ENCODE results near the gene CRLF1.

The CRLF1 gene

GRCh38 chr19:18650468-18651041, 44.0 kb upstream of the CRLF1 start:
- DNase-seq (ENCODE audit: low read depth) = no peak
- H3K4me3 ChIP-seq (ENCODE audit: control insufficient read depth, low read depth, low read length) = peak overlapping the region; percentile 25
- TF ChIP-seq, protein P1, sequence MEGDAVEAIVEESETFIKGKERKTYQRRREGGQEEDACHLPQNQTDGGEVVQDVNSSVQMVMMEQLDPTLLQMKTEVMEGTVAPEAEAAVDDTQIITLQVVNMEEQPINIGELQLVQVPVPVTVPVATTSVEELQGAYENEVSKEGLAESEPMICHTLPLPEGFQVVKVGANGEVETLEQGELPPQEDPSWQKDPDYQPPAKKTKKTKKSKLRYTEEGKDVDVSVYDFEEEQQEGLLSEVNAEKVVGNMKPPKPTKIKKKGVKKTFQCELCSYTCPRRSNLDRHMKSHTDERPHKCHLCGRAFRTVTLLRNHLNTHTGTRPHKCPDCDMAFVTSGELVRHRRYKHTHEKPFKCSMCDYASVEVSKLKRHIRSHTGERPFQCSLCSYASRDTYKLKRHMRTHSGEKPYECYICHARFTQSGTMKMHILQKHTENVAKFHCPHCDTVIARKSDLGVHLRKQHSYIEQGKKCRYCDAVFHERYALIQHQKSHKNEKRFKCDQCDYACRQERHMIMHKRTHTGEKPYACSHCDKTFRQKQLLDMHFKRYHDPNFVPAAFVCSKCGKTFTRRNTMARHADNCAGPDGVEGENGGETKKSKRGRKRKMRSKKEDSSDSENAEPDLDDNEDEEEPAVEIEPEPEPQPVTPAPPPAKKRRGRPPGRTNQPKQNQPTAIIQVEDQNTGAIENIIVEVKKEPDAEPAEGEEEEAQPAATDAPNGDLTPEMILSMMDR (IDR thresholded peaks at IDR 0.05; ENCODE audit: control insufficient read depth, insufficient read depth, low read depth, low read length, missing control alignments) = no peak

DNA sequence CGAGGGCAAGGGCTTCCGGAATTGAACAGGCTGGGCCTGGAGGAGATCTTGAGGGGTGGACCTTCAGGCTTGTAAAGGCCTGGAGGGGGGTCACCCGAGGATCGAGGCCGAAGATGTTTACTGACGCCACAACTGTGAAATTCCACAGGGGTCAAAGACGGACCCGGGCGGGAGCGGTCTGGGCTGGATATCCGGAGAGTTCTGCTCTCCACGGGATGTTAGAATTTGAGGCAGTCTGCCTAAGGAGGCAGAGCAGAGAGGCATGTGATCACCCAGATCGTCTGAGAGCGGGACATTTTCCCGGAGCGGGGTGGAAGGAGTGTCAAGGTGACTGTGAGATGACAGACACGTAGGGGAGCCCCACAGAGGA, 43.4 kb upstream of the CRLF1 start:
- H3K4me3 ChIP-seq (ENCODE audit: control insufficient read depth, low read depth, low read length) = no peak overlapping the region; the same call in 1 of the 2 replicates
- DNase-seq (ENCODE audit: low read depth) = no peak
- TF ChIP-seq, protein P1 (IDR thresholded peaks at IDR 0.05; ENCODE audit: control insufficient read depth, insufficient read depth, low read depth, low read length, missing control alignments) = no peak

DNA sequence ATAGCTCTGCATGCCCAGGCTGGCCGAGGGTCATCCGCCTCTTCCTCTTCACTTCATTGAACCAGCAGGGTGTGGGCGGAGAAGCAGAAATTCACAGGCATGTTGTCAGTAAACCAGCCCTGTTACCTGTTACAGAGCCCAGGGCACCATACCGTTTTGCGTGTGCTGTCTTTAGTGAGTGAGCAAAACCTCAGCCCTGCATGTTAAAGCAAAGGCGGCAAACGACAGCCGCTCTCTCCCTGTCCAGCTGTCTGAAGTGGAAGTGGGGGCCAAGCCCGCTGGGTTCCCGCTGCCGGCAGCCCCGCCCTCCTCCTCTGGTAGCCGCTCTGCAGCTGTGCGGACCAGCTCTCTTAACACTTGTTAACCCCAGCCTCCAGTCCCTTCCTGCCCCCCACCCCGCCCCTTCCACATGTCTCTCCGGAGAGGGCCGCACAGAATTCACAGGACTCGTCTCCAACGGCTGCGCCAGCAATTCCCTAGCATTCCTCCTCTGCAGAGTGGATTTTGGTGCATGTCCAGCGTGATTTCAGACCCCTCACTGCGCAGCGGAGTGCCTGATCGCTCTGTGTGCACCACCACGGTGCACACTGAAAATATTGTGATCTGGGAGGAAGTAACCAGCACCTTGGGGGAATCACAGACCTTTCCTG, 42.9 kb upstream of the CRLF1 start:
- TF ChIP-seq, protein P1 (IDR thresholded peaks at IDR 0.05; ENCODE audit: control insufficient read depth, insufficient read depth, low read depth, low read length, missing control alignments) = no peak
- H3K4me3 ChIP-seq (ENCODE audit: control insufficient read depth, low read depth, low read length) = no peak overlapping the region
- DNase-seq (ENCODE audit: low read depth) = no peak

- TF ChIP-seq, protein P1 (IDR thresholded peaks at IDR 0.05; ENCODE audit: control insufficient read depth, insufficient read depth, low read depth, low read length, missing control alignments) = no peak
- no peak for DNase-seq (ENCODE audit: low read depth)
- no peak overlapping the region for H3K4me3 ChIP-seq (ENCODE audit: control insufficient read depth, low read depth, low read length)
Observed at GRCh38 chr19:18648973-18649315, 42.3 kb upstream of the CRLF1 start.

GRCh38 chr19:18647807-18648206, 41.2 kb upstream of the CRLF1 start:
- DNase-seq (ENCODE audit: low read depth) = no peak
- TF ChIP-seq, protein P1 (IDR thresholded peaks at IDR 0.05; ENCODE audit: control insufficient read depth, insufficient read depth, low read depth, low read length, missing control alignments) = no peak
- H3K4me3 ChIP-seq (ENCODE audit: control insufficient read depth, low read depth, low read length) = no peak overlapping the region

- TF ChIP-seq, protein P1 (IDR thresholded peaks at IDR 0.05; ENCODE audit: control insufficient read depth, insufficient read depth, low read depth, low read length, missing control alignments) = no peak
- no peak overlapping the region for H3K4me3 ChIP-seq (ENCODE audit: control insufficient read depth, low read depth, low read length)
- DNase-seq (ENCODE audit: low read depth) = no peak
Observed at GRCh38 chr19:18647371-18647767, 40.8 kb upstream of the CRLF1 start.

Measured in AG09309 (cell line).